ENCODE data around the gene WIPF1.

WIPF1 gene

DNA sequence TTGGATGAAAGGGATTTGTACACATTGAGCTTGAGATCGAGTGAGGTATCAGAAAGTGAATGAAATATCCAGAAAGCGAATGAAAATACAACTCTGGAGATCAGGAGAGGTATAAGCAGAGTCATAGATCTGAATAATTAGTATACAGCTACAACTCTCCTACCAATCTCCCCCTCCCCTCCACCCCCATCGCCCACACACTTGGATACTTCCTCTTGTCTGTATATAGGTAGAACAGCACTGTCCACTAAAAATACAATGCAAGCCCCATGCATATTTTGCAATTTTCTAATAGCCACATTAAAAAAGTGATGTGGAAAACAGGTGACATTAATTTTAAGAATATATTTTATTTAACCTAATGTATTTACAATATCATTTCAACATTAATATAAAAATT is 23.7 kb upstream of the WIPF1 start:
- DNase-seq (ENCODE audit: low spot score): no peak

DNA sequence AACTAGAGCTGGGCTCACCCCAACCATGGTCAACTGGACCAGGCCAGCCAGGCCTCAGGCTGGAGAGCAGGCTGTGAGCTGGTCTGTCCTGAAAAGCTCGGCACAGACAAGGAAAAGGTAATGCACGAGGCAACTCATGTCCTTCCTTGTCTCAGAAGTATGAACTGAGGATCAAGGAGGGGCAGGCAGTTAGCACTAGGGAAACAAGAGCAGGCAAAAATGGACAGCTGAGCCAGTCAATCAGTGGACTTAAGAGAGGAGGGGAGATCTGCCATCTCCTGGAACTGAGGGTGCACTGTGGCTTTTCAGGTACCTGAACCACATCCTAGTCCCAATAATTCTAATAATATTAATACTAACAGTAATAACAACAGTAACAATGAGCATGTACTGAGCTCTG is 20.6 kb upstream of the WIPF1 start:
- DNase-seq (ENCODE audit: low spot score): no peak

DNA sequence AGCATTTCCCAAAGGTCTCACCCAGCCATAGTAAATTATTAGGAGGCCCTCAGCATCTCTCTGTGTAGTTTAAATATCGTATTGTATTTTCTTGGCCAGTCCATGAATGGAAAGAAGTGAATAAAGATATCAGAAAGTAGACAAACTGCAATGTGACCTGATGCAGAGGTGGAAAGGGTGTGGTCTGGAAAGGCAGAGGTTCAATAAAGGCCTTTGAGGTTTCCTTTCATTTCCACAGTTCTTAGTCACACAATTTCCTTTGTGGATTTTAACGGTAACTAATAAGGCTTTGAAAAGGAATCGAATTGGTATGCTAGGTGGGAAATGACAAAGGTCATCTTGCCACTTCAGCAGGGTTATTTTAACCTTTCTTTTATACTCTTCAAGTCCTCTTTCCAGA is 20.1 kb upstream of the WIPF1 start:
- no peak for DNase-seq (ENCODE audit: low spot score)

DNA sequence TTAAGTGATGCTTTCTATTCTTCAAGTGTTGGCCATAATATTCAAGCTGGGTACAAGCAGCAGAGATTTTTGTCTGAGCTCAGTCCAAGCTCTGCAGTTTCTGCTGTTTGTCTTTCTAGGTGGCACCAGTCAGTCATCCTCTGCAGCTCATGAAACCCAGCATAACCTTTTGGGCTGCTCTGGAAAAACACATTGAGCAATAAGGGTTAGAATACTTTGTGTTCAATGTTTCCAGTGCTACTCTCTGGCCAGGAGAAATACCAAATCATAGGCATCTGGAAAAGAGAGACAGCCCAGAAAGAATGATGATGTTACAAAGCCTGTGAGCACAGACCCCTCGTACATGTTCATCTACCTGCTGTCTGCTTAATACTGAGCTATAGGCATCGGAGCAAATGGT is 19.5 kb upstream of the WIPF1 start:
- no peak for DNase-seq (ENCODE audit: low spot score)

DNA sequence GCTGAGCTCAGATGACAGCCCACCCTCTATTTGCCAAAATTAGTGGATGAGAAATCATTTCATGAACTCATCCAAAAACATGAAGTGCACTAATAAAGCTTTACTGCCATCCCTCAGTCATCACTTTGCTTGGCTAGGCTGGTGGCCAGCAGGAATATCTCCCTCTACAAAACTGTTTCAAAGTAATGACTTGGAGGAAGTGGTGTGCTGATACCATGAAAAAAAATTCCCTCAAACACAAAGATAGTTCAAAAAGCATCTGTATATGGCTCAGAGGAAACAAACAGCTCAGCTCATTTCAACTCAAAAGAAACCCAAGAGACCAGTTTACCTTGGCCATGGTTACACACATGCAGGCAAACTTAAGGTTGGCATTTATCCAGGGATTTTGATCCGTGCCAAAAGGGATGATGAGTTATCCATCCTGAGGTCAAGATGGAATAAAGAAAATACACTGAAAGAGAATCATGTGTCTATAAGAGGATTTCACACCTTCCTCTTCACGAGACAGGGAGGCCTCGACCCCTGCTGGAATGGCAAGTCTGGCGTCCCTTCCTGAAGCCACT is 18.4 kb upstream of the WIPF1 start:
- no peak for DNase-seq (ENCODE audit: low spot score)

DNA sequence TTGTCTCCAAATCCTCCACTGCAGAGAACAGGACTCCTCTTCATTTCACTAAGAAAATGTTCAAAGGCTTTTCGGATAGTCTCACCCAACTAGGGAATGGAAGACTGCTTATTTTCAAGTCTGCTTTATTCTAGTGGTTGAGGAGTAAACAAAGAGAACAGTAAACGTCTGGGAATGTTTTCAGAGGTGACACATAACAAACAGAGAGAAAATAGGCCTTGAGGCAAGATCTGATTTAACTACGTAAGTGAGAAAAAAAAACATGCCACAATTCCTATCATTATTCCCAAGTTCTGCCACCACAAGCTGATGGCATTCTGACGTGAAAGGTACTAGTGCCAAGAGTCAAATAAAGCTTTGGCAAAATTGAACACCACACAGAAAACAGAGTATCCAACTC is 16.7 kb upstream of the WIPF1 start:
- no peak for DNase-seq (ENCODE audit: low spot score)

DNA sequence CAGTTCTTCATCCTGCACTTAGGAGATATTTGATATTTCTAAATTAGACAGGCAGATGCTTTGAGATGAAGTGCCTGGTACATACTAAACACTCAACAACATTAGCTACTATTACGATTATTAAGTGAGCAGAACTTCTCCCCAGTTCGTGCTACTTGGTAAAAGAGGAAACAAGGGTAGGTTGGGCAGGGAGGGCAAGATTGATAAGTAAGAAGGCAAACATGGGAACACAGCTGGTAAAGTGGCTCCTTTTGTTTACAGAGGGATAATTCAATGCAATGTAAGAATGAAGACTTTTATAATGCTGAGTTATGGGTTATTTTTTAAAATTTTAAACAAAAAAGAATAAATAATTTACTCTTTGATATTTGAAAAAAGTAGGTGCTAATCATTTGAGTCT is 15.9 kb upstream of the WIPF1 start:
- no peak for DNase-seq (ENCODE audit: low spot score)

DNA sequence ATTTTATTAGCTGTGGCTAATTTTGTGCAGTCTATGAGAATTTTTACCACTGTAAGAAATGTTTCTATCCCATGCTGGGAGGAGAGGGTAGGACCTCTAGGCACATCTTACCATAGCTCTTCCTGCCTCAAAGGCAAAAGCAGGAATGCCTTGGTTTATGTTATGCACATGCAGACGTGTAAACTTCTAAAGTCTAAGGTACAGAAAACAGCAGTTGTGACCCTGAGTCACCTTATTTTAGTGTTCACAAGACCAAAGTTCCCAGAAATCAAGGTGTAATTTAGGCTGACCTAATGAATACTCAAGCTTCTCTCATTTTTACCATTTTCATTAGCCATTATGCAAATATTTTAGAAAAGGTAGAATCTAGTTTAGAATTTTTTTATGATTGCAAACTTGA is 15.4 kb upstream of the WIPF1 start:
- DNase-seq (ENCODE audit: low spot score): no peak

DNA sequence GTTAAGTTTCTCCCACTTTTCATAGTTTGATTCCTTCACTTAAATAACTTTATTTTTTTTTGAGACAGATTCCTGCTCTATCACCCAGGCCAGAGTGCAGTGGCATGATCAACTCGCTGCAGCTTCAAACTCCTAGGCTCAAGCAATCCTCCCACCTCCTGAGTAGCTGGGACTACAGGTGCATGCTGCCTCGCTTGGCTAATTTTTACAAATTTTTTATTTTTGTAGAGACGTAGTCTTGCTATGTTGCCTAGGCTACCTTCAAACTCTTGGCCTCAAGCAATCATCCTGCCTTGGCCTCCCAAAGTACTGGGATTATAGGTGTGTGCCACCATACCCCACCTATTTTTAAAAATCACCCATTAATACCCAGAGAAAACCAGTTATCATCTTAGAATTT is 14.2 kb upstream of the WIPF1 start:
- DNase-seq (ENCODE audit: low spot score): no peak

DNA sequence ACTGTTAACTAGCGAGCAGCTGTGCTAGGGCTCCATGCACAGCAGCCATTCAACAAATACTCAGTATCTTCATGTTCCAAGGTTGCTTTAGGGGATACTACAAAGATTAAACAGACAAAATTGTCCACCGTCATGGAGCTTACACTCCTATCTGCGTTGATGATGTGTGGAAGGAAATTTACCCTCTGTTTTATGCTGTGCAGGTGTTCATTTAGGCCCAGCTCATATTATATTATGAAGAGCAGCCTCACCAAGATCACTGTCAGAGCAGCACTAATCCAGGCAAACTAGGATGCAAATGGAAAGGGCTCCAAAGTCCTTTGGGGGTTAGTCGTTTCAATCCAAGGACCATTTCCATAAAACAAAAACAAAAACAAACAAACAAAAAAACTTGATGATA is 13.4 kb upstream of the WIPF1 start:
- no peak for DNase-seq (ENCODE audit: low spot score)

DNA sequence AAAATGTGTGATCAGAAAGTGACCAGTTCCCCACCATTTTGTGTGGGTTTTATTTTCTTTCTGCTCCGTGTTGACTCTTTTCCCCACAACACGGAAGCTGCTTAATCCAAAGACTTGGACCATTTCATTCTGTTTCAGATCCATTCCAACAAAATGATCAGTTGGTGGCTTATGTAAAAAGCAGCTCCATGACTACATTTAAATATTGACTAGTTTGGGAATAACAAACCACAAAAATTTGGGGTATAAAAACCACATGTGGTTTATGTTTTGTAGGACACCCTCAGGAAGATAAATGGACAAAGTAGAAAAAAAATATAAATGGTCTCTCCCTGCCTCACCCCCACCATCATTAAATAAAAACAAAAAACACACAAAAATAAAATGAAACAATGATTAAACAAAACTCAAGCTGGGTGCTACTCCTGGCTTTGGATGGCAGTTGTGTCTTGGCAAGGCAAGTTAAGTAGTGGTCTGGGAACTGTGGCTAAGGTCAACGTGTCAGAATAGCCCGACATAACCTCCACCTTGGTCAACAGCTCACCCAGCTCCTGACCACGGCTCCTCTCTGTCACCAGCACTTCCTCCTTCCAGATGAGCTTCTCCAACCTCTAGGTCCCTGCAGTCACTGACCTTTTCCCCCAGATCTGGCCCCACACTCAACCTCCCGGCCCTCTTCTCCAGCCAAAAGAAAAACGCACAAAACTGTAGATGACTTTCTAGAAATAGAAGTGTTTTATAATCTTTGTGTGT is 12.8 kb upstream of the WIPF1 start:
- no peak for DNase-seq (ENCODE audit: low spot score)

DNA sequence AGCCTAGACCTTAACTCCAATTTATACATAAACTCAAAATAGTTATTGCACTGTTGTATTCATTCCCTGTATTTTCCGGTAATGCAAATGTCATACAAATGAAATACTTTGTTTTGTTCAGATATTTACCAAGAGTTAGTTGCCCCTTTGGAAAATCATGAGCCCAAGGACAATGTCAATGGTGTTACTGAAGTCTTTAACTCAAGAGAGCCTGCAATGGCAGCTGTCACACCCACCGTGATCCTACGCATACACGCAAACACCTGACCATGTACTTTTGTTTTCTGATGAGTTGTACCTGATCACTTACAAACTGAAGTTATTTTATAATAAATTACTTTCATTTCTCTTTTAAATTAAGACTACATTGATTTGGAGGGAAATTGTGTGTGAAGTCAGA is 11.7 kb upstream of the WIPF1 start:
- no peak for DNase-seq (ENCODE audit: low spot score)

DNA sequence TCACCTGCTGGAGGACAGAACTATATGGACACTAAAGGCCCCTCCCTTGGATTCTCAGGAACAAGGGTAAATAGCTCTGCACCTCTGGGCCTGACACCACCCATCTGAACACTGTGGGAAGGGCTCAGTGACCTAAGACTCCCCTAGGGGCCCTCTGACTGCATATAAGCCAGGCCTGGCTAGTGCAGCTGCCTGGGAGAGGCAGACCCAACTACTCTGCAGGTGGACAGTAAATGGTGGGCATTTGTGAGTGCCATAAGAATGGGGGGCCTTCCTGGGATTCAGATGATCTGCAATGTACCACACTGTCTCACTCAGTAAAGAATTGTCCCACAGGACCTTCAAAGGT is 11.2 kb upstream of the WIPF1 start:
- DNase-seq (ENCODE audit: low spot score): no peak

DNA sequence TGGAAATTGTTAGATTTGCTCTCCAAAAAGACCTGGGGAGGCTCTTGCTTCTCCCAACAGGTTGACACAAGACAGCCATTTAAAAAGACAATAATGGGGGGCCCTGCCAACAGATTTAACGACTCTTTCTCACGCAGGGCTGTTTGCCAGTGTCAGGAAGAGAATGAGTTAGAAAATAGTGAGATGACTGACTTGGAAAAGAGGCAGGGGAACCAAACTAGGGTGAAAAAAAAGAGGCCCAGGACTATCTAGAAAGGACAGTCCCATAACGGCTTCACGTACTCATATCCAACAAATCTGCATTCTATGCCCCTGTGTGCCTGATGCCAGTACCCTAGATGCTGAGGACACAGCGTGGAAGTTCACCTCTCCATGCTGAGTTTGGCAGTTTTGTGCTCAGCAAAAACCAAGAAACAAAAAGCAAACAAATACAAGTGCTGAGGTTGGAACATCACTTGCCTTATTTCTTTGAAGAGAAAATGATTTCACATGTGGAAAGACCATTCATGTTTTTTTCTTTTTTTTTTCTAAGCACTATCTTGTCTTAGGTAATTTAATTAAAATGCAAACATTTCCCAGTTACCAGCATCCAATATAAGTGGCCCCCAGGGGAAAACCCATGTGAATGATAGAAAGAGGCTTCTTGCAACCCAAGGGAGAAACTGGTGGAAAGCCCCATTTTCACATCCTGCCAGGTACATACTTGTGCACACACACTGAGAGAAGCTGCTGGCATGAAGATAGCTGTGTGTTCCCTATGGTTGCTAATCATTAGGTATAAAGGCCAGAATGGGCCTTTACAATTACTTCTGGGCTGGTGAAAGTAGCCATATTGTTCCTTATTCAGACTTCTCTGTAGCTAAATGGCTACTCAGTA is 10.6 kb upstream of the WIPF1 start:
- no peak for DNase-seq (ENCODE audit: low spot score)

DNA sequence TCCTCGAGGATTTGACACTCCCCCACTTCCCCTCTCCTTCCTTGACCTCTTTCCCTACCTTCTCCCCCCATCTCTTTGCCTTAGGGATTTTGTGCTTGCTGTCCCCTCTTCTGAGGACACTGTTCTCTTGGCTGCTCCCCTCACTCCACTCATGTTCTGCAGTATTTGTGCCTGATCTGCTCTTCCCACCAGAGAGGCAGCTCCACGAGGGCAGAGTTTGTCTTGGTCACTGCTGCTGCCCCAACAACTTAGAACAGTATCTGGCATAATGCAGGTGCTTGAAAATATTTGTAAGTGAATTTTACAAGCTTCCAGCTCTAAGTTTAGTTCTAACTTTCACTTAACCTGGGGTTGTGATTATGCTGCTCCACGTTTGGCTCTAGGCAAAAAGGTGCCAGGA is 10.0 kb upstream of the WIPF1 start:
- DNase-seq (ENCODE audit: low spot score): no peak

DNA sequence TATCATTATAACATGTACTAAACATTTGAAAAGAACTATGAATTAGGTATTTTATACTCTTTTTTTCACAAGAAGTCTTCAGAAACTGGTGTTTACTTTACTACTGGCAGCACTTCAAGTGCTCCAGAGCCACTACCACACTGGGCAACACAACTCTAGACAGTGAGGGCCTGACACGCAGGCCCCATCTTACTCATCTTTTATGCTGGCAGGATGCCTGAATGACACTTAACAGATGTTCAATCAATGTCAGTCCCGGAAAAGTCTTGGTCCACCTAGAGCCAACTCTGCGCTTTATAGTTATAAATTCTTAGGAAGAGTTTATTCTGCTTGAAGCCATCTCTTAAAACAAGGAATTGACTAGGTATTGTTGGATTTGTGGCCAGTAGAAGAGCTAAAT is 8.7 kb upstream of the WIPF1 start:
- DNase-seq (ENCODE audit: low spot score): no peak

DNA sequence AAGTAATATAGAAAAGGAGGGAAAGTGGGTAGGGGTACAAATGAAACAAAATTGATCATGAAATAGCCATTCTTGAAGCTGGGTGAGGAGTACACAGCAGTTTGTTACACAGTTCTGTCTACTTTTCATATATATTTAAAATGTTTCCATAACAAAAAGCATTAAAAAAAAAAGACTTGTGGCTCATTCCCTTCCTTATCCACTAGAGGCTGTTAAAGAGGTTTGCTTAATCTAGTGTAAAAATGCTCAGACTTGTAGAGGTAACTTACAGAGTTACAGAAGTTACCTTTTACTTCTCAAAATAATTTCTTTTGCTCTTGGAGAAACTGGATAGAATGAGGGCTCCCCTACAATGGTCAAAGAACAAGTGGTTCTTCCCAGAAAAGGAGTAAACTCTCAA is 8.1 kb upstream of the WIPF1 start:
- no peak for DNase-seq (ENCODE audit: low spot score)

DNA sequence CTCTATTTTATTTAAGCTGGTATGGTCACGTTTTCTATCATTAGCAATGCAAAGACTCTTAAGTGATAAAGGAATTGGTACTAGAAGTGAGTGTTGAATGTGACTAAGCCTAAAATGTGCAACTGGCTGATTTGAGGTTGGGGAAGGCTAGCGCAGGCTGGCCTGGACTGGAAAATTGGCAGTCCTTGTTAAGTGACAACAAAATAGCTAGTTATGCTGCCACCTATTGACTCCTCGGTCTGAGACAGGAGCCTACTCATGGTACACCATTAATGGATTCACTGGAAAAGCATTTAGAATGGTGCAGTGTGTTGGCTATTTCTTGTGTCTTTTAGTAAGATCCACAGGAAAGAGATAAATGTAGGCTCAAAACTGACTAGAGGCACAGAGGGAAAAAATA is 5.7 kb upstream of the WIPF1 start:
- DNase-seq (ENCODE audit: low spot score): peak; percentile 94

DNA sequence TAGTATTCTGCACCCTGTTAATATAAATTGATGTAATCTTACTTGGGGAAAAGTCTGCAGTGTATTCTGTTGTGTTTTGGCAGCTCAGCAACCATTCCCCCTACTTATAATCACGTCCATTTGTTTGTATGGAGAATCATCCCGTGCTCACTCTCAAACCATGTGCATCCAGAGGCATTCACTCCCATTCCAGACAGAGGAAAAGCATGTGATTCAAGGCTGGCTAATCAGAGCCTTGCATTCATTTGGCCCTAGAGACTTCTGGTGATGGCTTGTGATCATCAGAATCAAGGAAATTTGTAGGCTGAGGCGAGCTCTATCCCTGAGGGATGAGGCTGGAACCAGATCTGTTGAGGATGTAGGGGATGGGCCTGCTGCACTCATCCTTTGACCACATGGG is 5.1 kb upstream of the WIPF1 start:
- DNase-seq (ENCODE audit: low spot score): no peak

DNA sequence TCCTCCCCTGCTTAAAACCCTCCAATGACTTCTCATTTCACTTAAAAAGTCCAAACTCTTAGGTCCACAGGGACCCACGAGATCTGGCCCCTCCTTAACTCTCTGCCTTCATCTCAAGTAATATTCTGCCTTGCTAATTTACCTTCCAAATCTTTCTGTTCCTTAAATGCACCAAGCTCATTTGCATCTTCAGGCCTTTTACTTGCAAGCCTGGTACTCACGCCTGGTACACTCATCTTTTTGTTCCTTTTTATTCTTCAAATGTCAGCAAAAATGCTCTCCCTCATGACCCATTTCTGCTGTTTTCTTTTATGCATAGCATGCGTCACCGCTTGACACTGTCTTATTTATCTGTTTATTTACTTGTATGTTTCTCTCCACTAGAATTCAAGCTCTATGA is 2.7 kb upstream of the WIPF1 start:
- DNase-seq (ENCODE audit: low spot score): no peak

DNA sequence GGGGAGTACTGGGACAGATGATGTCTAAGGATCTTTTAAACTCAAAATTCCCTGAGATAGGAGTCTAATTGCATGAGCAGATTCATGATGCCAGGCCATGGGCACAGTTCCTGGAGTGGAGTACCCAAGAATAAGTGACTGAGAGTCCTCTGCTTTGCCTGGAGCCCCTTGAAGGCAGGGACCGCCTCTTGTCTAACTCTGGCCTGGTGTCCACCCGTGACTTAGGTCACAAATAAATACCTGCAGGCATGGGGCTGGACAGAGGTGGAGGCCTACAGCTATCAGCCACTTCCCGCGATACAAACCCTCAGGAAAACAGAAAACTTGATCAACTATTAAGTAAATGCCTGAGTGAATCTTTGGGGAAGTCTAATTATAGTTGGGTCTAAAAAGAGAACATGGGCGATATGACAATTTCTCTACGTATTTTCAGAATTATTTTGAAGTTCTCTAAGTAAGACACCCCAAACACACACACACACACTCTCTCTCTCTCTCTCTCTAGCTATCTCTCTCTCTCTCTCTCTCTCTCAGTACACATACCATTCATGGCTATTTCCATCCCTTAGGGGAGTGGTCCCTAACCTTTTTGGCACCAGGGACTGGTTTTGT is 1.8 kb upstream of the WIPF1 start:
- DNase-seq (ENCODE audit: low spot score): no peak

DNA sequence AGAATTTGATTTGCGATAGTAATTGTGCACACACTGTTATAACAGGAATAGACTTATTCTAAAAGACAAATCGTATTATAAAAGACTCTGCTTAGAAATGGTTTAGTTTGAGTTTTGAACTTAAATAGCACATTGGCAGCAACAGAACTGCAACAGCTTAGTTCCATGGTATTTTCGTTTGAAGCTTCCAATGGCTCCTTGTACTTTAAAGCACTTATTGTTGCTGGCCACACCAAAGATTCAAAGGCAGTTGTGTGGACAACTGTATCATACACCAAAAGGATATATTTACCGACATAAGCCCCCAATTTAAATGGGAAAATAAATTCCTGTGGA is 627 bp downstream of the WIPF1 start:
- DNase-seq (ENCODE audit: low spot score): no peak

DNA sequence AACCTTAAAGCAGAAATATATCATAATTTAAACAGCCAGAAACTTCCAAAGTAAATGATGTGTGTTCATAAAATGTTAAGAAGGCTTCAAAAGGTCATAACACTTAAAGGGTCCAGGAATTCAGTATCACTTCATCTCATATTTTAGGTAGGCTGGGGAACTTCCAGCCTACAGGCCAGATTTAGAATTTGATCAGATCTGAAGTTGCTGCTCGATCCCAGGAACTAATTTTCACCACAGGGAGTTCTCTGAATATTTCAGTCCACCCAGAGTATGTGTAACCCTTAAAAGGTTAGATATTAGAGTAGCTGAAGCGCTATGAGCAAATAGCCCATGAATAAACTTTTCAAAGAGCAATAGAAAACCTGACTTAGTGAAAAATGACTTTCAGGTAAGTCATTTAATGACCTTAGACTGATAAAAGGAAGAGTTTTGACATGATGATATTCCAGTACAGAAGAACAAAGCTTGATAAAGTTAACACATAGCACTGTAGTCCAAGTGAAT is 1.7 kb downstream of the WIPF1 start:
- no peak for DNase-seq (ENCODE audit: low spot score)

Data from globus pallidus (tissue), 1 donor.